Activated CD4-positive, CD25-positive, alpha-beta regulatory T cell treated with anti-CD3 and anti-CD28 coated beads, Interleukin-2, amount 50 U/mL, for 24 hours (primary cell): ENCODE results near the gene APH1B.
"Not testable (repeated sequence)": the region's sequence is repeated elsewhere in the genome, so short reads cannot be mapped to it uniquely, and the experiment has no call there.

Source experiments
- ATAC-seq, 2 donors: fragments of 150-1000 bp; cut with Tn5 transposase; one replicate each; pipeline ENCODE4 v1.10.0; 2021; ENCODE audit warnings: mild to moderate bottlenecking in 1 of 2, moderate library complexity in 1 of 2

The APH1B gene

GRCh38 chr15:63277038-63277892 is at the start of gene APH1B:
APH1B (plus strand) TSS chr15:63277605; CDS start chr15:63277624, 19 bp downstream.
- ATAC-seq: peak; percentile 83 to 88

- no peak for ATAC-seq
These were observed 49.7 kb upstream of the APH1B start for GRCh38 chr15:63227689-63228088.

- ATAC-seq: no peak
These were observed 46.2 kb upstream of the APH1B start for GRCh38 chr15:63231206-63231605.

GRCh38 chr15:63231706-63232105 is 45.7 kb upstream of the APH1B start:
- ATAC-seq: no peak

DNA sequence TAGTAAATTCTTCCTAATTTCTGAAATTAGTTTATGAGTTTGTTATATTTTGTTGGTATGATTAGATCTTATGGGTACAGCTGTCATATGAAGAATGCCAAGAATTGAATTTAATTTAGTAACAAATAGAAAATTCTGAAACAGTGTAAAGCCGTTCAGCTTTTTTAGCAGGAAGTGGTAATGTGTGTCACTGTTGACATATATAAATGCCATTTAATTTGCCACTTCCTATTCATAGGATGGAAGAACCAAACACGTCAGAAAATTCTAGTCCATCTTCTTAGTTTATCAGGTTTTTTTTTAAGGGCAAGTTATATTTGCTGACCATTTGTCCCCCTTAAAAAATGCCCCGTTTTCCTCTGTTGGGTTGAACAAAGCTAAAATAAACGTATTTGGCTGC is 45.0 kb upstream of the APH1B start:
- peak; percentile 50 to 72 for ATAC-seq

DNA sequence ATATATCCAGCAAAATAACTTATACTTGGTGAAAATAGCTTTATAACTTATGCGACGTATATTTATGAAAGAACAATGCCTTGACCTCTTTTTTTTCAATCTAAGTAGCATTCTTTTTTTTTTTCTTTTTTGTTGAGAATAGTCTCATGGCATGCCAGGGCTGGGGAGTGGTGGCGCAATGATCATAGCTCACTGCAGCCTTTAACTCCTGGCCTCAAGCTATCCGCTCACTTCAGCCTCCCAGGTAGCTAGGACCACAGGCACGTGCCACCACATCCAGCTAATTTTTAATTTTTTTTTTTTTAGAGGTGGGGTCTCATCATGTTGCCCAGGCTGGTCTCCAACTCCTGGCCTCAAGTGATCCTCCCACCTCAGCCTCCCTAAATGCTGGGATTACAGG is 44.5 kb upstream of the APH1B start:
- ATAC-seq: no peak

GRCh38 chr15:63233667-63234423 is 43.6 kb upstream of the APH1B start:
- ATAC-seq: peak; percentile 51 to 54

- no peak for ATAC-seq
These were observed 42.9 kb upstream of the APH1B start for GRCh38 chr15:63234451-63234870.

GRCh38 chr15:63236272-63236671 is 41.1 kb upstream of the APH1B start:
- no peak for ATAC-seq

DNA sequence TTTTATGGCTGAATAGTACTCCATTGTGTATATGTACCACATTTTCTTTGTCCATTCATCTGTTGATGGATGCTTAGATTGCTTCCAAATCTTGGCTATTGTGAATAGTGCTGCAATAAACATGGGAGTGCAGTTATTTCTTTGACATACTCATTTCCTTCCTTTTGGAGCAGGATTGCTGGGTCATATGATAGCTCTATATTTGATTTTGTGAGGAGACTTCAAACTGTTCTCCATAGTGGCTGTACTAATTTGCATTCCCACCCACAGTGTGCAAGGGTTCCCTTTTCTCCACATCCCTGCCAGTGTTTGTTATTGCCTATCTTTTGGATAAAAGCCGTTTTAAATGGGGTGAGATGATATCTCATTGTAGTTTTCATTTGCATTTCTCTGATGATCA is 40.3 kb upstream of the APH1B start:
- ATAC-seq: not testable (repeated sequence)

- ATAC-seq: no peak
These were observed 39.2 kb upstream of the APH1B start for GRCh38 chr15:63238171-63238570.

- peak; percentile 70 to 84 for ATAC-seq
These were observed 38.6 kb upstream of the APH1B start for GRCh38 chr15:63238796-63239195.

- no peak for ATAC-seq
These were observed 37.3 kb upstream of the APH1B start for GRCh38 chr15:63240109-63240508.

DNA sequence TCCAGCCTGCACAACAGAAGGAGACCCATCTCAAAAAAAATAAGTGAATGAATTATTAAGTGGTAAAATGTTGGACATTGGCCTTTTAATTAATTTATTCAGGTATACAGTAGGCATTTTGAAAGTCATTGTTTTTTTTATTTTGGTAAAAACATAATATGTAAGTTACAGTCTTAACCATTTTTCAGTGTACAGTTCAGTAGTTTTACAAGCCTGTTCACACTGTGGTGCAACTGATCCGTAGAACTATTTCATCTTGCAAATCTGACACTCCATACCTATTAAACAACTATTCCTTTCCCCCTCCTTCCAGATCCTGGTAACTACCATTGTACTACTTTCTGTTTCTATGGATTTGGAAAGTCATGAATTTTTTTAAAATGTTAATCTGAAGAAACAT is 36.1 kb upstream of the APH1B start:
- ATAC-seq: no peak

DNA sequence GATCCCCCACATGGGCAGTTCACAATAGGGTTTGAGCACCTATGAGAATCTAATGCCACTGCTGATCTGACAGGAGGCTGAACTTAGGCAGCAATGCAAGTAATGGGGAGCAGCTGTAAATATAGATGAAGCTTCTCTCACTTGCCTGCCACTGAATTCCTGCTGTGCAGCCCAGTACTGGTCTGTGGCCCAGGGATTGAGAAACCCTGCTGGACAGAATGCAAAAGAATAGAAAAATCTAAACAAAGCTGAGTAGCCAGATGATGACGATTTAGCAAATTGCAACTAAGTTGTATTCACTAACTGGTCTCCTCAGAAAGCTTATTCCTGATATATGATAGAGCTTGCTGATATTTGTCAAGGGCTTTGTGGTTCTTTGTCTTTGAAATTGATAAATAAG is 34.3 kb upstream of the APH1B start:
- no peak for ATAC-seq

- ATAC-seq: peak; percentile 38 to 58
These were observed 33.6 kb upstream of the APH1B start for GRCh38 chr15:63243776-63244175.

- no peak for ATAC-seq
These were observed 33.0 kb upstream of the APH1B start for GRCh38 chr15:63244399-63244798.

DNA sequence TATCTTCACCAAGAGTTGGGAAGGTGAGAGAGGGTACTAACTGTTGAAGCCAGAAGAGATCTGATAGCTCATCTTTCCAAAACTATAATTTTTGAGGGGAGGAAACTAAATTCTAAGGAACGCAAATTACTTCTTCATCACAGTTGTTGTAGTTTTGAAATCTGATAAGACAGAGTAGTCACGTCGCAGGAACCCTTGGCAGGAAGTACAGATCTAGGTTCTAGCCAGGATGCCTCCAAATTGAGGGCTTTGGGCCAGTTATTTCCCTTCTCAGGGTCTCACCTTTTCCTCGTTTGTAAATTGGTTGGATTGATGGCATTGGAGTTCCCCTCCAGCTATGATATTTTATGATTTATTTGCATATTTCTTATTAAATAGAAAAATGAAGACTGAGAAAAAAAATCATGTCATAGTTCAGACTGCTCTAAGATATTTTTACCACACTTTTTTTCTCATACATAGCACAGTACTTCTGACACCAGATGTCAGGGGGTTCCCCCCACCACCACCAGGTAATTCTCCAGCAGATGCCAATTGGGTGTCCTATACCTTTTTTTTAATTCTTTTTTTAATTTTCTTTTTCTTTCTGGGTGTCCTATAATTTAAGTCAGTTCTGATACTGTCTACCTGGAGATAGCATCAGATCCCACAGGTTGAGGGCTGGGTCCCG is 32.3 kb upstream of the APH1B start:
- peak; percentile 61 to 66 for ATAC-seq

- no peak for ATAC-seq
These were observed 30.5 kb upstream of the APH1B start for GRCh38 chr15:63246691-63247469.

- peak; percentile 69 to 77 for ATAC-seq
These were observed 27.0 kb upstream of the APH1B start for GRCh38 chr15:63250312-63250965.

- ATAC-seq: no peak
These were observed 25.7 kb upstream of the APH1B start for GRCh38 chr15:63251701-63252100.

DNA sequence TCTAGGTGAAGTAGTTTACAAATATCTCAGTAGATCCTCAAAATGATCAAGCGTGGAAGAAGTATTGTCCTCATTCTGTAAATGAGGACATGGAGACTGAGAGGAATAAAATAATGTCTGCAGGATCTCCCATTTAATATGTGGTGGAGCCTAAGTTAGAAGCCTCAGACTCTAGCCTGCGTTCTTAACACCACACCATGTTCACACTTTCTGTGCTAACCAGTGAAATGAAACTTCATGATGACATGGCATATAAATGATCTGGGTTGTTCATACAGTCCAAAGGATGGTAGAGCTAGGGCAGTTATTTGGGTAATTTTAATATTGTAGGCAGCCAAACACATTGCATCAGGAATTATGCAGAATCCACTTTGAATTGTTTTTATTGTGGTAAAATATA is 25.1 kb upstream of the APH1B start:
- no peak for ATAC-seq
